HG03558 (cell line): ENCODE results near the gene KIFC1.

ENCODE experiments used
- ATAC-seq: cut with Tn5 transposase; IDR thresholded peaks from one replicate; pipeline ENCODE4 v1.9.1; 2021; ENCODE audit warnings: moderate number of reproducible peaks; ENCODE audit not compliant: unreplicated experiment; ENCODE audit errors: extremely low read depth

The KIFC1 gene

GRCh38 chr6:33423777-33424176 is 32.2 kb downstream of the KIFC1 start:
- no peak for ATAC-seq

- ATAC-seq, result no peak
Measured at GRCh38 chr6:33424855-33425667, 33.4 kb downstream of the KIFC1 start.

- no peak for ATAC-seq
Measured at GRCh38 chr6:33425668-33426577, 34.3 kb downstream of the KIFC1 start.

GRCh38 chr6:33426590-33427511 is 35.2 kb downstream of the KIFC1 start:
- no peak for ATAC-seq

- no peak for ATAC-seq
Measured at GRCh38 chr6:33427585-33428223, 36.1 kb downstream of the KIFC1 start.

- no peak for ATAC-seq
Measured at GRCh38 chr6:33428224-33428965, 36.8 kb downstream of the KIFC1 start.

GRCh38 chr6:33428966-33429749 is 37.5 kb downstream of the KIFC1 start:
- no peak for ATAC-seq

- ATAC-seq, result no peak
Measured at GRCh38 chr6:33429750-33430052, 38.1 kb downstream of the KIFC1 start.

GRCh38 chr6:33430334-33430733 is 38.7 kb downstream of the KIFC1 start:
- no peak for ATAC-seq

- no peak for ATAC-seq
Measured at GRCh38 chr6:33430991-33431879, 39.6 kb downstream of the KIFC1 start.

GRCh38 chr6:33431880-33432541 is 40.4 kb downstream of the KIFC1 start:
- ATAC-seq, result no peak

- ATAC-seq, result no peak
Measured at GRCh38 chr6:33432546-33432945, 40.9 kb downstream of the KIFC1 start.

- ATAC-seq, result no peak
Measured at GRCh38 chr6:33433001-33433543, 41.4 kb downstream of the KIFC1 start.

- ATAC-seq, result no peak
Measured at GRCh38 chr6:33433544-33434191, 42.0 kb downstream of the KIFC1 start.

GRCh38 chr6:33434961-33435360 is 43.3 kb downstream of the KIFC1 start:
- ATAC-seq, result no peak

GRCh38 chr6:33437666-33438065 is 46.0 kb downstream of the KIFC1 start:
- ATAC-seq, result no peak
